Posterior vena cava (tissue), 2 donors: ENCODE results near the gene ME3. TPM values are rescaled to one million over a fixed set of nuclear protein-coding genes. Genes with fewer than 3 reads are reported as not detected.

Experiments used
- DNase-seq: peaks from one replicate; pipeline ENCODE4 v3.0.0-alpha.2; 2020; ENCODE audit warnings: low spot score
- intact Hi-C, 2 donors: fragments of 100-400 bp; cut with DNase I; formaldehyde crosslinking; loops; one replicate each; pipeline versions ENCODE4 v1.14.1 to v1.14.2; 2022 to 2023
- long read RNA-seq, 2 donors: library from polyadenylated mRNA; unstranded; transcript quantifications; one replicate each; pipeline ENCODE4 v2.0.0, GENCODE V29; 2020 to 2021
- total RNA-seq, 2 donors: library from RNA; stranded (reverse); fragmentation: NEBNext Ultra II Directional; extraction: Animal tissue kit (Norgen Biotek cat#: 25700); gene quantifications; one replicate each; pipeline ENCODE4 v1.2.1, GENCODE V29; 2021
- donor health status: DM: yes; HTN: yes; CAD: no.
- donor health status: DM: yes; HTN: yes; CAD: no.

The ME3 gene
- 10 to 100 TPM; 19.3 to 25.7 TPM for total RNA-seq
- long read RNA-seq, donor 1, partial matches to known transcripts = 3 of 16 reads
- long read RNA-seq, donor 1, other reads (novel, unspliced or antisense) = 6 of 16 reads
- long read RNA-seq, donor 2, transcript ME3-202 (14 exons, 2,240 nt) = major isoform, 15 of 97 reads
- long read RNA-seq, donor 2, transcript ME3-212 (15 exons, 2,311 nt) = major isoform, 15 of 97 reads
- long read RNA-seq, donor 2, partial matches to known transcripts = 7 of 97 reads
- long read RNA-seq, donor 2, other reads (novel, unspliced or antisense) = 57 of 97 reads

DNA sequence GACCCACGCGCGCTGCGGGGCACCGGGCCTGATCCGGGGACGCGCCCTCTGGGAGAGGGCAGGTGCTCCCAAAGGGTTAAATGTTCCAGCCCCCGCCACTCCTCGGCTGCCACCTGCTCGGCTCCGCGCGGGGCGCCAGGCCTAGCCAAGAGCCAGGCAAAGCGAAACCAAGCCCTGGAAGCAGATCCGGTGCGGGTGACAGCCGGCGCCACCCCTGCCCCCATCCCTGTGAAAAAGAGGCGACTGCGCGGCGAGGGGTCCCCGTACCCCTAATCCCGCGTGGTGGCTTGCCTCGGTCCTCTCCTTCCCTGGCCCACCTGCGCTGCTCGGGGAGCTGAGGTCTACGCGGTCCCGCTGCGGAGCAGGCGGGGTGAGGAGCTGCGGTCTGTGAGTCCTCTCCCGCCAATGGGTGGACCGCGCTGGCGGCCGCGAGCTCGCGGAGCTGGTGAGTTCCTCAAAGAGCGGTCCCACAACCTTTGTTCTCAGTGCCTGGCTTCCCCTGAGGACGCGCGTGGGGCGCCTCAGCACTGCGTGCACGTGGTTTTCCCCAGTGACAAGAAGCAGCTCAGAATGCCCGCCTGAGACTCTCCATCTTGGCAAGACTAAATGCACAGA is at the start of gene ME3:
ME3 (minus strand) TSS at position 610 of the 615 bp plus-strand sequence.
- peak; percentile 89 for DNase-seq
- intact Hi-C loops = loop anchor here (5.0 to 10.0 kb wide), 2 partner anchors 70 to 133 kb away; partner anchors contain the start of gene PRSS23 (in 1 of the 2)

DNA sequence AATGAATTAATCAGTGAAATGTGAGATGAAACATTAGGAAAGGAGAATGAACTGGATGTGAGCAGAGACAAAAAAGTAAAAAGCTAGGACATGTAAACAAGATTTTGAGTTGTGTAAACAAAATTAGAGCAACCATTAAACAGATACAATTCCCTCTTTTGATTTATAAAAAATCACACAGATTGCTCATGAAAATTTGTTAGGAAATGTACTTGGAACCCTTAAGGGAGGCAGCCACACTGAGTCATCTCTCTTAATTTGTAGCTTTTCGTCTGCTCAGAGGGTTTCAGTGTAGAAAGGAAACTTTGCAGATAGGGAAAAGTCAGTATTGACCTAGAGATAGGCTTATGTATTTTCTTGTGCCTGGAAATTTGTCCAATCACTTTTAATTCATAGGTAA is 49.6 kb upstream of the ME3 start:
- intact Hi-C loops = no loop called here
- no peak for DNase-seq

DNA sequence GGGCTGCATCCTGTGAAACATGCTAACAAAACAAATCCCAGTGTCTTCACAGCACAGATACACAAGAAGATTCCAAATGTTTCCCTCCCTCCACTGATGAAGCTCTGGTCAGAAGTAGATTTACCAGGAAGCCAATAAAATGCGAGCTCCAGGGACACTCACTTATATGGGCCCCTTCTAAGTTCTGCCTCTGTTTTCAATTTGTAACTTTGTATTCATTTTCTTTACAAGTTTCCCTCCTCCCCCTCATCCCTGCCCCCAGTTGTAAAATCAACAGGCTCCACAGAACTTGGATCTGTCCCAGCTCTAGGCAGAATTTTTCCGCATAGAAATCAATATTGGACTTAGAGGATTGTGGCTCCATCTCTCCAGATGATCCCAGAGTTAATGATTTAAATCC is 48.1 kb upstream of the ME3 start:
- intact Hi-C loops = no loop called here

DNA sequence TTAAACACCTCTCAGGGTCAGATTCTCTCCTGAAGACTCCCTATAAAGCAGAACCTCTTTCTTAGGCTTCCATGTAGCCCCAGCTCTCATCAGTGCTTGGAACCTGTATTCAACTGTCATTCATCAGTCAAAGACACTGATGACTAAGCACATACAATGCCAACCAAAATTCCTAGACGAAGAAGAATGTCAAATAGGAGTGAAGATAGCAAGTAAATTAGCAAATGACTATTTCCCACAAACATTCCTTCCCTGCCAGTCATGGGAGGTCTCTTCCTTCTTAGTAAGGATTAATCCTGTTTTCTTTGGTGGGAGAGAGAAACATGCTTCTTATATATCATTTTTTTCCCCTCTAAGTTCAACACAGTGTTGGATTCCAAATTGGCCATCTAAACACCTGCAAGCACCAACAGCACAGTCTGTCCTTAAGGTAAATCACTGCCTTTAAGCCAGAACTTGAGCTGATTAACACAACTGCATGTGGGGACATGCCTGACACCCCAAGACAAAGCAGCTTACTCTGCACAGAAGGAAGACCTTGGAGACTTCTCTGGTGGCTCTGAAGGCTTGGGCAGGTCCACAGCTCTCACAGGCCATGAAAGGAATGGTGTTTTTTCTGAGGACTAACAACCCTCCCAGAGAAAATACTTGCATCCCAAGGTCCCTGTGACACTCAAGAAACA is 47.5 kb upstream of the ME3 start:
- intact Hi-C loops = no loop called here
- DNase-seq = no peak

More for the DNA sequence above, 48.1 kb upstream of the ME3 start:
- DNase-seq = no peak

DNA sequence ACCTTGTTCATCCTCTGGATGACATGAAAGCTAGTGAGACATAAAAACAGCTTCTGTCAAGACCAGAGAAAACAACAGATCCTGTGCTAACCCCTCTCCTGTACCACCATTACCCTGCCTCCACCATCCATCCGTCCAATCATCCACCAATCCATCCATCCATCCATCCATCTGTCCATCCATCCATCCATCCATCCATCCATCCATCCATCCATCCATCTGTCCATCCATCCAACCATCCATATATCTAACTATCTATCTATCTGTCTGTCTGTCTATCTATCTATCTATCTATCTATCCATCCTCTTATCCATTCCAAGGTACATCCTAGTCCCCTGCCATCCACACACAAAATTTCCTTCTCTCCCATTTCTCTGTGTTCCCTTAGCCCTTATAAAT is 46.6 kb upstream of the ME3 start:
- no peak for DNase-seq
- intact Hi-C loops = no loop called here

DNA sequence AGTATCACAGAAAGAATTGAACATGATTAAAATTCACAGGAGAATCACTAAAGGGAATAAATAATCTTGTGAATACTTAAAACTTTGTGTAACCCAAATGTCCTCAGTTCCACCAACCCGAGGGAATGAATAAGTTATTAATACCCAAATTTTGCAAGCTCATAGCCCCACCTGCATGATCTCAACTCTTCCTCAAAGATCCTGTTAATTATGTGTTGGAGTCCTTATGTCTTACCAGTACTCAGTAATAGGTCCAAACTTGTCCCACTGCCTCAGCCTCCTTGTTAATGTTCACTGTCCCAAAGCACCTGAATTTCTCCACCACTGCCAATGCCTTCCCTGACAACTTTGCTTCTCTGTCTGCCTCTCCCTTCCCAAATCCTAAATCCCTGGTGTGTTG is 46.1 kb upstream of the ME3 start:
- intact Hi-C loops = no loop called here
- DNase-seq = no peak

DNA sequence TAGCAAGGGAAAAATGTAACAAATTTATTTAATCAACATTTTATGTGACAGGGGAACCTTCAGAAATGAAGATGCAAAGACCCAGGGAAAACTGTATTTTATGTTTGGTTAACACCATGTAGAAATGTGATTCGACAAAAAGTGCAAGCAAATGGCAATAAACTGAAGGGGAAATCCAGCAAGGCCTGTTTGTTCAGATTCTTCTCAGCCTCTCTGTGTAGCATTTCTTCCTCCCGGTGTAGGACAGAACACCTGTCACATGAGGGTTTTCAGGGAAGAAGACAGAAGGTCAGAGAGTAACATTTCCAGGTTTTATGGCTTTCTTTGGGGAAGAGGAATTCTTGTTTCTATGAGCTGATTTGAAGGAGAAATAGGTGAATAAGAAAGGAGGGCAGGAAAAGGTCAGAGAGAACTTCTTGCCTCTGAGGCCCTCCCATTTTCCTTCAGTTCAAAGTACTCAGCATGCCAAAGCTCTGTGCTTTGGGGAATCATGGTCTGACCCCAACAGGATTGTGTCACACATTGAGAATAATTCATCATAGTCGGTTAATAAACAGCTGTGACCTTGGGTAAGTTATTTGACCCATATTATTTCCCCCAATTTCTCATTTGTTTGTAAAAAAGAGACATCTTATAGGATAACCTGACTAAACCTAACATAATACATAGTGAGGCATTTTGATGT is 45.5 kb upstream of the ME3 start:
- no peak for DNase-seq
- intact Hi-C loops = no loop called here

DNA sequence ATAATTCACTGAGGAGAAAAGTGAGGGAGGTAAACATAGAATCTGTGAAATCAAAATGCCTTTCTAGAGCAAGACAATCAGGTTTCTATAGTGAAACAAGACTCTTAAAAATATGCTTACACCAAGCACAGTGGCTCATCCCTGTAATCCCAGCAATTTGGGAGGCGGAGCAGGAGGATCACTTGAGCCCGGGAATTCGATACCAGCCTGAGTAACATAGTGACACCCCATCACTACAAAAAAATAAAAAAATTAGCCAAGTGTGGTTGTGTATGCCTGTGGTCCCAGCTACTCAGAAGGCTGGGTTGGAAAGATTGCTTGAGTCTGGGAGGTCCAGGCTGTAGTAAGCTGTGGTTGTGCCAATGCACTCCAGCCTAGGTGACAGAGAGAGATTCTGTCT is 43.2 kb upstream of the ME3 start:
- DNase-seq = no peak
- intact Hi-C loops = no loop called here

DNA sequence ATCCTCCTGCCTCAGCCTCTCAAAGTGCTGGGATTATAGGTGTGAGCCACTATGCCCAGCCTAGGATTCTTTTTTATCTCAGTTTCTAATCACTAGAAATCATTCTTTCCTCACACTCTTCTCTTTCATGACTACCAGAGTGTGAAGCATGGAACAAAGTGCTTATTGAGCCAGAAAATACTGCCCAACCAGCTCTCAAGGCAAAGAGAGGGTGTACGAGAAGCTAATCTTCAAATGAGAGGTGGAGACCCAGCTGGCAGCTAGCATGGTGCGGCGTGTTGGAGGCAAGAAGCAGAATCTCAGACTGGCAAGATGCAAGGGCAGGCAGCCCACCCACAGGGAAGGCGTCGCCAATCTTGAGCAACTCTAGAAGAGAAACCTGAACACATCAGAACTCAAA is 41.1 kb upstream of the ME3 start:
- DNase-seq = no peak
- intact Hi-C loops = no loop called here

DNA sequence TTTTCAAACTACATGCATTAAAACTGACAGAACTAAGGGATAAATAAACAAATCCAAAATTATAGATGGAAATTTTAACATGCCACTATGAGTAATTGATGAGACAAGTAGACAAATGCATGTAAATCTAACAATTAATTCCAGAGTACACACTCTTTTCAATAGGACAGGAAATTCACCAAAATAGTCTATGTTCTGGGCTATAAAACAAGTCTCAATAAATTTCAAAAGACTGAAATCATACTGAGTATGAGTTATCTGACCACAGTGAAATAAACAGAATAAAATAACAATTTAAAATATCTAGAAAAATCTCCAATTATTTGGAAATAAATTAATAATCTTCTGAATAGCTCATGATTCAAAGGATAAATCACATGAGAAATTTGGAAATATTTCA is 38.5 kb upstream of the ME3 start:
- intact Hi-C loops = no loop called here

DNA sequence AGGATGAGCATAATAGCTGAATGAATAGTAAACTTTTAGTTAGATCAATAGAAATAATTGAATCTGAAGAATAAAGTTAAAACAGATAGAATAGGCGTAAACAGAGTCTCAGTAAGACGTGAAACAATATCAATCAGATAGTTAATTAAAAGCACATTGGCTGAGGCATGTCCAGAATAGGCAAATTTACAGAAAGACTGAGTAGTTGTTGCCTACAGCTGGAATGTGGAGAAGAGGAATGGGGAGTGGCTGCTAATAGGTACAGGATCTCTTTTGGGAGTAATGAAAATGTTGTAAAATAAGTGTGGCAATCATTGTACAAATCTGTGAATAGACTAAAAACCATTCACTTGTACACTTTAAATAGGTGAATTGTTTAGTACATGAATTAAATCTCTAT is 36.3 kb upstream of the ME3 start:
- intact Hi-C loops = no loop called here
- DNase-seq = no peak

More for the DNA sequence above, 38.5 kb upstream of the ME3 start:
- no peak for DNase-seq

DNA sequence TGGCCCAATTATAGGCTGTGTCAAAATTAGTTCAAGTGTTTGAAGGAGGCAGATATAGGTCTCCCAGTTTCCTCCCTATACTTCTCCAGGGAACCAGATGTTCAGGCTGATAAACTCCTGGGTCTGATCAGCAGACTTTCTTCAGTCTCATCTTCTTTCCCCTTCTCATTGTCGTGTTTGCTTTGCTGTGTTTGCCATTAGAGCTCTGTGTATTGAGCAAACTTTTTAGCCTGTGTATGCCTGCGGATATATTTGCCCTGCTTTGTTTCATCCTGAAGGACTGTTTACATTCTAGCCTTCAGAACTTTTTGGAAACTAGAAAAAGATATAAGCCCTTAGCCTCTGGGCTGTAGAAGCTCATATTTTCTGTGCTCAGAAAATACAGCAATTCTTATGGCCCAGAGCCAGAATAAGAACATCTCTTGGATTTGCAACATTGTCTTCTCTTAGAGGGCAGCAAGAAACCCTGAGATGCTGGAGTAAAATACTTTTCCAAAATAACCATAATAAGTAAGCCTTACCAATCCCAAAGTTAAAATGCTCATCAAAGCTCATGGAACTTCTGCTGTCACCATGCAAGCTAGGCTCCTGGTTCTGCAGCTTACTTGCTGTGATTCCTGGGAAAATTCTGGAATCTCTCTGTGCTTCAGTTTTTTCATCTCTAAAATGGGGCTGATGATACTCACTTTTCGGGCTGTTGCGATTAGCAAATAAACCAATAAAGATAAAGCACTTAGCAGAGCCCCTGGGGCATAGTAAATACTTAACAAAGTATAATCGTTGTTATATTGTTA is 34.1 kb upstream of the ME3 start:
- DNase-seq = no peak
- intact Hi-C loops = no loop called here

DNA sequence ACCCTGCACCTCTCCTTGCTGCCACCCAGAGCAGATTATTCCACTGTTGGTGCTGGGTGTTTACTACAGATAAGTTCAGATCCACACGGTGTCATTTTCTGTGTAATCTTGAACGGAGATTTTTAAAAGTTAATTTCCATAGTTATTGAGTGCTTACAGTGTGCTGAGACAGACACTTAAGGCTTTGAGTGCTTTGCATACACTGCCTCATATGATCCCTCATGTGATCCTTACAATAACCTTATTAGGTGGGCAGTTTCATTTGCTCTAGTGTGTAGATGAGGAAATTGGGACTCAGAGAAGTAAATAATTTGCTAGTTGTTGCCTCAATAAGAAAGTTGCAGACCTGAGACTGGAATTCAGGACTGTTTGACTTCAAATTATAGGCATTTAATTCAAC is 32.3 kb upstream of the ME3 start:
- intact Hi-C loops = no loop called here
- DNase-seq = no peak

DNA sequence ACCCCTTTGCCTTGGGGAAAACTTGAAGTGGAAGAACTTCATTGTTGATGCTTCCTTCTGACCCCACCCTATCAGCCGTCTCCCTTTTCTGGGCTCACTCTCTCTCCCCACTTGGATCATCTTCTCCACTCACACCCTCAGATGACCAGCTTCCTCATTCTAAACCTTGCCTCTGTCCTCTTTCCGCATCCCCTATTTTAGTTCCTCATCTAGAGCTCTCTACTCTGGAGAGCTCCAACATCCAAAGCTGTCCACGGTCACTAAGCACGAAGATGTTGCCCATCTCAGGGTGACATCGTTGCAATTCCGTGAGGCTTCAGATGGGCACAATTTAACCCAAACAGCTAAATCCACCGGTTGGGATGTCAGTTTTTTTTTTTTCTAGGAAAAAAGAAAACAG is 31.6 kb upstream of the ME3 start:
- no peak for DNase-seq
- intact Hi-C loops = no loop called here

DNA sequence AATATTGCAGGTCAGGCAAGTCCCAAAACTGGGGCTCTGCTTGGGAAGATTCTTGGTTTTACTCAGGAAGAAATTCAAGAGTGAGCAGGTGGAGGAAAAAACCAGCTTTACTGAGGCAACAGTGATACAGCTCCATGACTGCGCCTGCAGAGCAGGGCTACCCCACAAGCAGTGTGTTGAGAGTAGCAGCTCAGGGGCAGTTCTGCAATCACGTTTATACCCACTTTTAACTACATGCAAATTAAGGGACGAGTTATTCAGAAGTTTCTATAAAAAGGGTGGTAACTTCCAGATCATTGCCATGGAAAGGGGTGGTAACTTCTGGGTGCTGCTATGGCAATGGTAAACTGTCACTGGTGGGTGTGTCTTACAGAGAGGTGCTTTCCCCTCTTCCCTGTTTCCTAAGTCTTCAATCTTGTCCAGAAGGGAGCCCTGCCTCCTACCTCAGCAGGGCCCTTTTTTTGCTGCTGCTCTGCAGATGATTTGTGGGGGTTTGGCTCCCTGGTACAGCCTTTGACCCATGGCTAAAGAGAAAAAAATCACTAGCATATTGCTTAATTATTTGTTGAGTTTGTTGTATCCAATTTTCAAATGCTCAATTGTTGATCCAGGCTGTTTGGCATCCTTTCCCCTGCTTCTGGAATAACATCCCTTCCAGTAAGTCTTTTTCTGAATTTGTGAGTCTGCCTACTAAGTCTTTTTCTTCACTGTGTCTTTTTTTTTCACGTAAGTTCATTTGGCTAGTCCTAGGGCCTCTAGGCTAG is 30.0 kb upstream of the ME3 start:
- intact Hi-C loops = no loop called here
- DNase-seq = no peak

DNA sequence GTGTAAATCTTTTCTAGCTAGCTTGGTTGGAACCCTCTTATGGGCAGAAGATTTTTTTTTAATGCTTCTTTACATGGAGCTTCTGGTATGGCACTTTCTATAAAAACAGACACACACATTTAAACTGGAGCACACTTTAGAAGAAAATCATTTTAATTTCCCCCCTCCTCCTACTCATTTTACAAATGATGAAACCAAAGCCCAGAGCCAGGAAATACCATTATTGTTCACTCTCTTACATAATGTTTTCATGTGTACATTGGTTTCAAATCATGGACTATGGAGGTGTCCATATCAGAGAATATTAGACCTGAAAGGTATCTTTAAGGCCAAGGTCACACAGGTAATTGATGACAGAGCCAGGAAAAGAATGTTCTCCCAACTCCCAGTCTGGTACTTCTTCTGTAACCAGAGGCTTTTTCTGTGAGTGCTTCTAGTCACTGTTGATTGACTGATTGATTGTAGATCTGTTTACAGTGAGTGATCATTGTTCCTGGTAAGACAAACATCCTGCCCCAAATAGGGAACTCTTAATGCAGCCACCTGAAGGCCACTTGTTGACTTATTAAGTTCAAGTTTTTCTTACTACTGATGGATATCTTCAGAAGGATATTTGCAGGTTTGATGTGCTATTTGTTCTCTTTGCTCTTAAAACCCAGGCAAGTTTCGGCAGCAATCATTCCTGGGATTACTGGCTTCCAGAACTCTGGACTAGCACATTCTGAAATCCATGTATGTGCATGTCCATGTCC is 26.8 kb upstream of the ME3 start:
- intact Hi-C loops = no loop called here
- DNase-seq = no peak

DNA sequence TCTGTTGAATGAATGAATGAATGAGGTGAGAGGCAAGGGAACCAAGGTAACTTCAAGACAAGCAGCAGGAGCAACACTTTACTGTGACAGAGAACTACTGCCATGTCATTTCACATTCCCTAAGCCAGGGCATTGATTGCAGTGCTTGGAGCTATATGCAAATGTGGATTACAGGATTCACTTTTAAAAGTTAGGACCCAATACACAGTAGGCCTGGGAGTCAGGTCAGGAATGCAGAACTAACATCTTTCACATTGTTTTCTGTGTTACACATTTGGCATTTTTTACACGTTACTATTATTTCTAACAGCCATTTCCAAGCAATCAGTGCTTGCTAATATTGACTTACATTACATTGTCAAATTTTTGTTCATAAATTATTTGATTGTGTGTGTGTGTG is 26.2 kb upstream of the ME3 start:
- intact Hi-C loops = no loop called here

DNA sequence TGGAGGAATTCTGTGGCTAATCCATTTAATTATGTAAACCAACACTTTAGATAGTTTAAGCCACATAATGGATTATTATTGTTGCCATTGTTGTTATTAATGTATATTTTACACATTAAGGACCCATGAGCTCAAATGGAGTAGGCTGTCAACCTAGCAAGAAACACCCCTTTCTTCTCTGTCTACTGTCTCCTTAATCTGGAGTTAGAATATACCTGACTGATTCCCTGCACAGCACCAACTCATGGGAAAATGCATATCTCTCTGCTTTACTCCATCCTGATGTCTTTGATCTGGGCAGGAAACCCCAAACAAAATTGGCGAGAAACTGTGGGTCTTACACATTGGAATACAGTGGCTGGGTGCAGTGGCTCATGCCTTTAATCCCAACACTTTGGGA is 24.0 kb upstream of the ME3 start:
- intact Hi-C loops = no loop called here
- no peak for DNase-seq

More for the DNA sequence above, 26.2 kb upstream of the ME3 start:
- DNase-seq = no peak
